Astrocyte of the hippocampus (primary cell): ENCODE data around the gene CD163.
"Not testable (repeated sequence)": the region's sequence is repeated elsewhere in the genome, so short reads cannot be mapped to it uniquely, and the experiment has no call there.

Experiments
- DNase-seq: peaks from one replicate; pipeline ENCODE4 v3.0.0; 2011; ENCODE audit warnings: low read depth, low spot score

CD163 gene

GRCh38 chr12:7450667-7451066, 52.9 kb downstream of the CD163 start:
- DNase-seq = no peak

- DNase-seq = no peak
These were observed 55.5 kb downstream of the CD163 start for GRCh38 chr12:7448099-7448498.

GRCh38 chr12:7444537-7444936, 59.0 kb downstream of the CD163 start:
- no peak for DNase-seq

GRCh38 chr12:7444076-7444475, 59.5 kb downstream of the CD163 start, which contains the start of gene CD163L1:
Gene CD163L1 (minus strand): TSS chr12:7444153. CDS start chr12:7444127, 26 bp downstream.
- DNase-seq = no peak

- no peak for DNase-seq
These were observed 62.4 kb downstream of the CD163 start for GRCh38 chr12:7441216-7441615.

GRCh38 chr12:7439579-7440505, 63.7 kb downstream of the CD163 start:
- DNase-seq = peak; percentile 45

GRCh38 chr12:7438291-7438995, 65.1 kb downstream of the CD163 start:
- DNase-seq = not testable (repeated sequence)

GRCh38 chr12:7437494-7437893, 66.1 kb downstream of the CD163 start:
- not testable (repeated sequence) for DNase-seq

GRCh38 chr12:7434670-7435069, 68.9 kb downstream of the CD163 start:
- no peak for DNase-seq

GRCh38 chr12:7433276-7433822, 70.2 kb downstream of the CD163 start:
- peak; percentile 2 for DNase-seq

- no peak for DNase-seq
These were observed 71.4 kb downstream of the CD163 start for GRCh38 chr12:7431993-7432685.
